NT2/D1 (cell line): ENCODE data around the gene UBASH3B.

Experiments used
- SUZ12 ChIP-seq: IDR thresholded peaks from 2 replicates; pipeline ENCODE4 v1.6.1; 2011; ENCODE audit not compliant: insufficient read length, insufficient read depth; ENCODE audit errors: extremely low read depth
- YY1 ChIP-seq: IDR thresholded peaks from 2 replicates; pipeline ENCODE4 v1.6.1; 2011; ENCODE audit not compliant: insufficient read length, insufficient read depth
- ZNF274 ChIP-seq: IDR thresholded peaks from 2 replicates; pipeline ENCODE4 v1.6.1; 2011; ENCODE audit warnings: mild to moderate bottlenecking, low read depth, low read length

DNA sequence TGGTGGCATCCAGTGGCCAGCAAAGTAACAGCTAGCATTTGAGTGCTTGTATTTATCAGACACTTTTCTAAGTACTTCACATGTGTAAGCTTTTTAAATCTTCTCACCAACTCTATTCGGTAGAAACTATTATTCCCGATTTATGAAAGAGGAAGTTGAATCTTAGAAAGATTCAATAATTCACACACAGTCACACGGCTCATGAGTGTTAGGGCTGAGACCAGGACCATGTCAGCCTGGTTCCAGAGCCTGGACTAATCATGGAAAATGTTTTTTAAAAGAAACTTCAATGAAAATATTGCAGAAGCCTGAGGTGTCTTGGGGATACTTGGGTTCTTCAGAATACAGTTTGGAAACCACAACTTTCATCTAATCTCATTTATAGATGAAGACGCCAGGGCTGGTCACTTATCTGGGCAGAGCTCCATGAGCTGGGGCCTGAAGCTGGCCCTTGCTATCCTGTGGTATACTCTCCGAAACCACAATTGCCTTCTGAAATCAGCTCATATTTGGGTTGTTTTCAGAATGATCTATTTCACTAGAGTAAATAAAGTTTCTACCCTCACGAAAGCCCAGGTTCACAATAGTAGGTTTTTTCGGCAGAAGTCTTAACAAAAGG is 178.4 kb downstream of the UBASH3B start:
- TF ChIP-seq YY1 (no peak), ZNF274 (no peak), SUZ12 (no peak)
